GM20431 (cell line): ENCODE results near the gene IL1R2.
"Not testable (repeated sequence)": the region's sequence is repeated elsewhere in the genome, so short reads cannot be mapped to it uniquely, and the experiment has no call there.

Experiments
- in situ Hi-C: fragments of 300-500 bp; cut with MseI, MboI; formaldehyde crosslinking; loops from one replicate; pipeline ENCODE4 v1.15.0; 2020; ENCODE audit warnings: low sequenced_read_pairs; ENCODE audit not compliant: unreplicated experiment

IL1R2 gene

GRCh38 chr2:102055346-102055990 lies 63.7 kb downstream of the IL1R2 start:
- in situ Hi-C loops, result no loop called here

DNA sequence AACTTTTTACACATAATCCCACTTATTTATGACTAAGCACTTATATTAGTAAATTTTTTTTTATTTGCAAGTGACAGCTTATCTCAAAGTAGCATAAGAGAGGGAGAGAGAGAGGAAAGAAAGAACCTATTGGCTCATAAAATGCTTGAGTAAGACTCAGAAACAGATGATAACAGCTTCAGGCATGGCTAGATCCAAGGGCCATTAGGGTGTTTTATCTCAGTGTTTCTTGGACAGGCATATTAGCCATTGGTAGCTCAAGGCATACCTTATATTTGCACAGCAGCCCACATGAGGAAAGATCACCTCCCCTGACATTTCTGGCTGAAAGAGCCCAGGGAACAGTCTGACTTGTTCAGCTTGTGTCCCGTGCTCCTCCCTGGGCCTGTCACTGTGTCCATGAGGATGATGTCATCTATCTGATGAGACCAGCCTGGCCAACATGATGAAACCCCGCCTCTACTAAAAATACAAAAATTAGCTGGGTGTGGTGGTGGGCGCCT lies 64.4 kb downstream of the IL1R2 start:
- in situ Hi-C loops, result no loop called here

GRCh38 chr2:102057502-102058292 lies 65.9 kb downstream of the IL1R2 start:
- in situ Hi-C loops, result no loop called here

GRCh38 chr2:102058293-102058833 lies 66.6 kb downstream of the IL1R2 start:
- in situ Hi-C loops, result no loop called here

DNA sequence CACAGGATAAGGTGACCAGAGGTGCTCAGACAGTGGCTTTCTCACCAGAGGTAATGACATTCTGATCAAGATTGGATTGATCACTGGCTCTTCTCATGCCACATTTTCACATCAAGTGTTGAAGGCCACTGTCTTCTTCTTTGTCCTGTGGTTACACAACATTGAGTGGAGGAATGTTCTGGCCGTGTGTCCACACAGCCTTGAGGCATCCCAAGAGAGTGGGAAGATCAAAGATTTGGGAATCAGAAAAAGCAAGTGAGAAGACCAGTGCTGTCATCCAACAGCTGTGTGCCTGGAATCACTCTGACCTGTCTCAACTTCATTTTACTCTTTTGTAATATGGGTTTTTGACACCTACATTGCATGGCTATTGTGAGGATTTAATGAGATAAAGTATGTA lies 67.4 kb downstream of the IL1R2 start:
- in situ Hi-C loops, result no loop called here

DNA sequence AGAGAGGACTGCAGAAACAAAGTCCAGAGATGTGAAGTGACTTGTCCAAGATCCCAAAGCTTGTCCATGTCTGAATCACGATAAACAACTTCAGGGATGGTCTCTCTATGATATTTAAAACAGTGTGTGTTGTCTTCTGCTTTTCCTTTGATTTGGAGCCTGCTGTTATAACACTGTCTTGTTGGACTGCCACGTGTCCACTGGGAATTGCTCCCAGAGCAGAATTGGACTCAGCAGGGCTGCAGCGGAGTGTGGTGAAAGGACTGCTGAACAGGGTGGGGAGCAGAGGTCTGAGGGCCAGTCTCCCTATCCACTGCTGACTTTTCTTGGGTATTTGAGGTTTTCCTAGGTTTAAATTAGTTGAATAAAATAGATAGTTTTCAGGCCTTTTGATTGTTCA lies 68.3 kb downstream of the IL1R2 start:
- in situ Hi-C loops, result no loop called here

DNA sequence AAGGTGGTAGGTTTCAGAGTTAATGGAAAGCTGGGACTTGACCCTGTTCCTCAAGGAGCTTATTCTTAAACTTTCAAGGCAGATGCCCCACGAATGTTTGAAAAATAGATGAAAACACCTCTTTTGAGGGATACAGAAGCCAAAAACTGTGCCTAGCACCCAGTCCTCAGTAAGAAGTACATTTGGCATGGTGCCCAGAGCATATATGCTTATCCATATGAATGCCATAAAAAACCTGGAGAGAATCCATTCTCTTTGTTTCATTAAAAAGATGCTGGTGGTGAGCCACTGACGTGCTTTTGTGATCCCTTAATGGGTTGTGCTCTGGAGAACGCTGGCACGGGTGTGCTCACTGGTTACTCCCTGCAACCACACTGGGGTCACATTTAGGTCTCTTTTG lies 69.0 kb downstream of the IL1R2 start:
- in situ Hi-C loops, result no loop called here

DNA sequence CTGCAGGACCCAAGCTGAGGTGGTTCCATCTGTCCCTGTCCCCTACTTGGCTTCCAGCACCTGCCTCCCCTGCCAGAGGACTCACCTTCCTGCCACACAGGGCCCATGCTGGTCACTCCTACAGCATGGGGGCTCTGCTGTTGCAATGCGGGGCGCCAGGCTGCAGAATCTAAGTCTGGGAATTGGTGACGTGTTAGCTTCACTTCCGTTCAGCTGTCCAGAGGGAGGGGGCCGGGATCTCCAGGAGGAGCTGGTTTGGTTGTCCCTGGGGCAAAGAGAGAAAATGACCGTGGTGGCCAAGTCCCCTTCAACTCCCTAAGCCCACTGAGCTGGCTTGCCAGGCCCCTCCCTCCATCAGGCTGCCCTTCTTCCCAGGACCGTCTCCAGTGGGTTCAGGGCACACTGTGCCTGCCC lies 69.5 kb downstream of the IL1R2 start:
- in situ Hi-C loops, result no loop called here

GRCh38 chr2:102061962-102062795 lies 70.4 kb downstream of the IL1R2 start:
- in situ Hi-C loops, result no loop called here

DNA sequence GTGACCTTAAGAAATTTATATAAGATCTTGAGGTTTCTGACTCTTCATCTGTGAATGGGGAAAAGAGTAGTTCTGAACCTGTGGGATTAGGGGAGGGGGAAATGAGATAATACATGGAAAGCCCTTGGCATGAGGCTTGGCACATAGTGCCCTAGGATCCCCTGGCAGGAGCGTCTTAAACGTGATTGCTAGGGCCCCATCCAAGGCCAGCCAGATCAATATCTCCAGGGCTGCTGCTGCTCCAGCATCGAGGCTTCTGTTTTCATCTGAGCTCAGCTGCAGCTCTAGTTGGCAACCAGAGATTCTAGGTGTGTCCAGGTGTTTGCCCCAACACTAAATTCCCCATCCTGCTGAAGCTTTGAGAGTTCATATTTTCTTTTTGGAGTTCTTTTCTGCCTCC lies 71.0 kb downstream of the IL1R2 start:
- in situ Hi-C loops, result no loop called here

DNA sequence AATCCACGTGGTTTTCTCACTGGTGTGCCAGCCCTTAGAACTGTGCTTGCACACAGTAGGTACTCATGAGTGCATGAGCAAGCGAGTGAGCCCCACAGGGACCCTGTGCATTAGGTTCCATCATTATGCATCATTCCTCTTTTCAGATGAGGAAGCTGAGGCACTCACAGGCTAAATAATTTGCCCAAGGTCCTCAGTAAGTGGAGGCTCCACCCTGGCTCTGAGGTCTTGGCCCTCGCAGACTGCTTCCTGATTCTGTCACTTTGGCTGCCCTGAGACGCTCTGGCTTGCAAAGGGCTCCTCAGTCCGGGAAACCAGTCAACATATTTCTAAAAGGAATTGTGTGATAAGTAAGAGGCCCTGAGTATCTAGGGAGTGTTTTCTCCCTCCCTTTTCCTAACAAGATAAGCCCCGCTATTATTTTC lies 71.7 kb downstream of the IL1R2 start:
- in situ Hi-C loops, result no loop called here

DNA sequence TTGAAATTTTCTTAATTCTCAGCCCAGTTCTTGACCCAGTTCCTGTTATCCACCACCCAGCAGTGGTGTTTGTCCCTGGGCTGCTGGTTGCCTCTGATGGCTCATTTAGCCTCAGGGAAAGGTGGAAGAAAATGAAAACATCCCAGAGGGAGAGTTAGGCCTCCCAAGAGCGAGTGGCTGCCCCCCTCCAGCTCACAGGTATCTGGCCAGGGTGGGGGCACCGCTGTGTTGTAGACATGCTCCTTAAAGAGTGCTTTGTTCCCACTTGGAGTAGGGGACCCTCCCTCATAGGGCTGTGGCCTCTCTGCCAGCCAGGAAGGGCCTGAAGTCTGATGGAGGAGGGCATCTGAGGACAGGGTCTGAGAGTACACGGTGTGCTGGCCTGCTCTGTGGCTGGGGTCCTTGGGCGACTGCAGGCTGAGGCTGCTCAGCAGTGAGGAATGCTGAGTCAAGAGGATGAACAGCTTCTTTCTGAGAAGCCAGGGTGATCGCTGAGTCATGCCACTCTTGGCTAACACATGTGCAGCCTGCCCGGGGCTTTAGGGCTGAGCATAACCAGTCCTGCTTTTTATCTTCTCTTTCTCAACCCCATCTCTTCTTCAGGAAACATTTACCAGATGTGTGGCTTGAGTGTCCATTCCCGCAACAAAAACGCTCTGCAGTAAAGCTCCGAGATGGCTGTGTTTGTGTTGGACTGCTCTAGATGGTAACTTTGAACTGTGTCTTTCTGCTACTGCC lies 72.3 kb downstream of the IL1R2 start:
- in situ Hi-C loops, result no loop called here

DNA sequence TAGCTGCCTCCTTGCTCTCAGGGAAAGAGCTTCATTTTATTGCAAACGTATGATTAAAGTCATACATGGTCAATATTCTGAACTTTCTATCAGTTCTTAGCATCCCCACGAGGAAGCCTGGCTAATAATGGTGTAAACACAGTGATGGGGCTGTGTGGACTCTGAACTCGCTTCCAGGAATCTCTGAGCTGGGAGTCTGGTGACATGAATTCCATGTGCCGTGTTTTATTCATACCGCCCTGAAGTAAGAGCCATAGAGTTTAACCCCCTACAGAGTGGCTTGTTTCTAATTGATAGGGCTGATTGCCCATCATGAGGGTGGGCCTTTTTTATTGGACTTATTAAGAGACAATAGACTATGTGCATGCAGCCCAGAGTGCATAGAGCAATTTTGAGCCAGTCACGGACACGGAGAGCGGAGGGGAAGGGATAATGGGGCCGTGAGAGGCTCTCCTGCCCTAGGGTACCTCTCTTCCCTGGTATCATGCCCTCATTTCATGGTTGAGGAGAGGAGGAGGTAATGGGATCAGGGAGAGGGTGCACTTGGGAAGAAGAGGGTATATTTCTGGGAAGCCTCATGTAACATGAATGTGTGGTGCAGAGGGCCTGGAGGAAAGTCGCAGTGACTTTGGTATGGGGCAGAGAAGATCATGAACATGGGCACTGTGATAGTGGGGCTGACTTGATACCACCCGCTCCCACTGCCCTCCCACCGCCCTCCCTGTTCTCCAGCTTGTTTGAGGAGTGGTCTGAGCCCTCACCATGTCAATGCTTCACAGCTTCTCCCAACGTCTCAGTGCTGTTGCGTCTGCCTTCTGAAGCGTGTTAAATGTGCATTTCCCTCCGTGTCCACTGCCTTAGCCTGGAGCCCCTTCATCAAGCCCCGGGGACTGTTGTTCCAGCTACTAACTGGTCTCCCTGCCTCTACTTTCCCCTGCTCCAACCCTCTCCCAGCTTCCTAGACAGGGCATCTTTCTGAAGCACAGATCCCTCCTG lies 73.2 kb downstream of the IL1R2 start:
- in situ Hi-C loops, result no loop called here

DNA sequence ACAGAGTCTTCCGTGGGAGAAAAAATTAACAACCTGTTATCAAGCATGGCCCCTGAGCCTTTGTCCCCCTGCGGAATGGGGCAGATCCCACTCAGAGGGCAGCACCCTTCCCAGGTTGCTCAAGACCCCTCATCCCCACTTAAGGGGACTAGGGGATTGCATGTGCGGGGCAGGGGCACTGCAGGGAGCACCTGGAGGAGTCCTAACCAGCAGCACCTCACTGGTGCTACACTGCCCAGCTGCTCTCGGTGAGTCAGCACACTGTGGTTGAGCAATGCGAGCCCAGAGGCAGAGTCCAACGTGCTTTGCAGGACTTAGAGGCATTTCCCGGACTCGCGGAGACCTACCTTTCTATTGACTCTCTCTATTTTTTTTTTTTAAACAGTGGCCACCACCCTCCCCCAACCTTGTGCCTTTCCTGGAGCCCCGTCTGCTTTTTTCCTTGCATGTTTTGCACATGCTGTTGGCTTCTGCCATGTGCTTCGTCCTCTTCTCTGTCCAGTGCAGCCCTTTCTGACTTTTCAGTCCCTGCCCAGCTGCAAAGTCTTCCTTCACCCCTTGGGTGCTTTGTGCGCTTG lies 74.0 kb downstream of the IL1R2 start:
- in situ Hi-C loops, result no loop called here

DNA sequence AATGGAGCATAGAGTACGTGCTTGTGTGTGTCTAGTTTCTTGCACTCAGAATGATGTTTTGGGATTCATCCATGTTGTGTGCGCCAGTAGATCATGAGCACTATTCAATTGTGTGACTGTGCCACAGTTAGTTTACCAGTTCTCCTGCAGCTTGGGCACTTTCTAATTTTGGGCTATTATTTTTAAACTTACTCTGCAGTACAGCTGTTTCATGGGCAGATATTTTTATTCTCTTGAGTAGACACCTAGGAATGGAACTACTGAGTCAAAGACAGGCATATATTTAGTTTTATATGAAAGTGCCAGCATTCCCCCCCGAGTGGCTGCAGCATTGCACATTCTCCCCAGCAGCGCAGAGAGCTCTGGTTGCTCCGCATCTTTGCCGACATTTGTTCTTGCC lies 74.8 kb downstream of the IL1R2 start:
- in situ Hi-C loops, result no loop called here

GRCh38 chr2:102068126-102068525 lies 76.4 kb downstream of the IL1R2 start:
- in situ Hi-C loops, result not testable (repeated sequence)

GRCh38 chr2:102069311-102069974 lies 77.7 kb downstream of the IL1R2 start:
- in situ Hi-C loops, result no loop called here
